GM19043 (cell line): ENCODE data around the gene MLYCD.
A peak's percentile ranks its signal among the peaks of the same experiment; 100 is the strongest.
"Not testable (repeated sequence)": the region's sequence is repeated elsewhere in the genome, so short reads cannot be mapped to it uniquely, and the experiment has no call there.

Experiments
- ATAC-seq: cut with Tn5 transposase; IDR thresholded peaks from one replicate; pipeline ENCODE4 v1.9.1; 2021; ENCODE audit warnings: low read depth; ENCODE audit not compliant: unreplicated experiment

The MLYCD gene

GRCh38 chr16:83939266-83939855, 40.4 kb downstream of the MLYCD start:
- no peak for ATAC-seq

- no peak for ATAC-seq
These were observed 41.2 kb downstream of the MLYCD start for GRCh38 chr16:83940119-83940518.

- no peak for ATAC-seq
These were observed 41.9 kb downstream of the MLYCD start for GRCh38 chr16:83940630-83941378.

DNA sequence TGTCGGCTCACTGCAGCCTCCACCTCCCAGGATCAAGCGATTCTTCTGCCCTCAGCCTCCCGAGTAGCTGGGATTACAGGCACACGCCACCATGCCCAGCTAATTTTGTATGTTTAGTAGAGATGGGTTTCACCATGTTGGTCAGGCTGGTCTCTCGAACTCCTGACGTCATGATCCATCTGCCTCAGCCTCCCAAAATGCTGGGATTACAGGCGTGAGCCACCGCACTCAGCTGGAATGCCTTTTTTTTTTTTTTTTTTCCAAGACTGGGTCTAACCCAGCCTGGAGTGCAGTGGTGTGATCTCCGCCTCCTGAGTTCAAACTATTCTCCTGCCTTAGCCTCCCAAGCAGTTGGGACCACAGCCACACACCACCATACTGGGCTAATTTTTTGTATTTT, 42.6 kb downstream of the MLYCD start:
- ATAC-seq, result not testable (repeated sequence)

GRCh38 chr16:83942074-83942473, 43.2 kb downstream of the MLYCD start:
- ATAC-seq, result no peak

- ATAC-seq, result no peak
These were observed 44.0 kb downstream of the MLYCD start for GRCh38 chr16:83942815-83943515.

GRCh38 chr16:83943516-83944050, 44.7 kb downstream of the MLYCD start:
- ATAC-seq, result no peak

- no peak for ATAC-seq
These were observed 46.7 kb downstream of the MLYCD start for GRCh38 chr16:83945587-83945986.

- ATAC-seq, result no peak
These were observed 47.4 kb downstream of the MLYCD start for GRCh38 chr16:83946154-83946780.

GRCh38 chr16:83946781-83947566, 48.1 kb downstream of the MLYCD start:
- ATAC-seq, result no peak

- no peak for ATAC-seq
These were observed 48.8 kb downstream of the MLYCD start for GRCh38 chr16:83947642-83948234.

DNA sequence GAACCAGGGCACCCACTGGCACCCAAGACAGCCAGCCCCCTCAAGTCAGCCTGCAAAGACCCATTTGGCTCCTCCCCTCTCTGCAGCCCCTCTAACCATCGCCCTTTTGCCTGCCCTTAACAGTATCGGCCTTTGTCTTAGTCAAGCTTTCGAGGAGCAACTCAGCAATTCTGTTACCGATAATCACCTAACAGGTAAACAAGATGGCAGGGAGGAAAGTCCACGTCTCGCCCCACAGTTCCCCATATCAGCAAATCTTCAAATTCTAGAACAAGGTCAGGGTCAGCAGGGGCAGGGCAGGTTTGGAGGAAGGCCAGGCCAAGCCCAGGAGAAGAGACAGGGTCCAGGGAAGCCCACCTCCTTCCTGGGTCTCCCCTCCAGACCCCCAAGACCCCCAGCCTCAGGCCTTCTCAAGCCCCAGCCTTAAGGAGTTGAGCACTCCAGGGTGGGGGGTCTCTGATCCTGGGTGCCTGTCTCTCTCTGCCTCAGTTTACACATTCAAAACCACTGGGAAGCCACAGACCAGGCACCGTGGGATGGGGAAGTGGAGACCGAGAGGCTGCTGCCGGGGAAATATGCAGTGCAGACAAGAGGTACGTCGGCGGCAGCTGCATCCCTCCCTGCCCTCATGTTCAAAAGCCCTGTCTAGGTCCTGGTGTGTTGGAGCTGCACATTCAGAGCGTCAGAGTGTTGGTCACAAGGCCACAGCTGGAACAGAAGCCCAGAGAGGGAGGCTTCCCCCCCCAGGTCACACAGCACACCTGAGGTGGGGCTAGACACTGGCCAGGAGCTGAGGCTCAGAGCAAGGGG, 50.2 kb downstream of the MLYCD start:
- ATAC-seq, result no peak

DNA sequence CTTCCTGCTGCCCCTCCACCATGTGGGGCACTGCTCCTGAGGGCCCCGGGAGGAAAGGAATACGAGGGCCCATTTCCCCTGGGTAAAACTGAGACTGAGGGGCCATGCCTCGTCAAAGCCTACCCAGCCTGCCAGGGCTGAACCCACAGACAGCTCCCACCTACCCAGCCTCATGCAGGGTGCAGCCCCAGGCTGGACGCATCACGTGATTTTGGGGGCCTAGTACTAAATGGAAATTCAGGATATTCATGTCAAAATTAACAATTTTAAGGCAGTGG, 50.7 kb downstream of the MLYCD start:
- no peak for ATAC-seq

GRCh38 chr16:83950862-83951399, 52.0 kb downstream of the MLYCD start:
- not testable (repeated sequence) for ATAC-seq

DNA sequence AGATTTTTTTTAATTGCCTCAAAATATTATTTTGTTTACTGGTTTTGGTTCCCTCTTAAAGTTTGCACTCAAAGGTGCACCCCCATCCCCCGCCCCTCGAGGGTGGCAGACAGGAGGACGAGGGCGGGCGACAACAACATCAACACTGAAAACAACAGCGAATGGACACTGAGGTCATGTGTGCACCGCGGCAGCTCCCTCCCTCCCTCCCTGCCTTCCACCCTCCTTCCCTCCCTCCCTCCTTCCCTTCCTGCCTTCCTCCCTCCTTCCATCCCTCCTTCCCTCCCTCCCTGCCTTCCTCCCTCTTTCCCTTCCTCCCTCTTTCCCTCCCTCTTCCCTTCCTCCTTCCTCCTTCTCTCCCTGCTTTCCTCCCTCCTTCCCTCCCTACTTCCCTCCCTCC, 52.6 kb downstream of the MLYCD start:
- no peak for ATAC-seq

GRCh38 chr16:83952587-83952939, 53.6 kb downstream of the MLYCD start:
- no peak for ATAC-seq

DNA sequence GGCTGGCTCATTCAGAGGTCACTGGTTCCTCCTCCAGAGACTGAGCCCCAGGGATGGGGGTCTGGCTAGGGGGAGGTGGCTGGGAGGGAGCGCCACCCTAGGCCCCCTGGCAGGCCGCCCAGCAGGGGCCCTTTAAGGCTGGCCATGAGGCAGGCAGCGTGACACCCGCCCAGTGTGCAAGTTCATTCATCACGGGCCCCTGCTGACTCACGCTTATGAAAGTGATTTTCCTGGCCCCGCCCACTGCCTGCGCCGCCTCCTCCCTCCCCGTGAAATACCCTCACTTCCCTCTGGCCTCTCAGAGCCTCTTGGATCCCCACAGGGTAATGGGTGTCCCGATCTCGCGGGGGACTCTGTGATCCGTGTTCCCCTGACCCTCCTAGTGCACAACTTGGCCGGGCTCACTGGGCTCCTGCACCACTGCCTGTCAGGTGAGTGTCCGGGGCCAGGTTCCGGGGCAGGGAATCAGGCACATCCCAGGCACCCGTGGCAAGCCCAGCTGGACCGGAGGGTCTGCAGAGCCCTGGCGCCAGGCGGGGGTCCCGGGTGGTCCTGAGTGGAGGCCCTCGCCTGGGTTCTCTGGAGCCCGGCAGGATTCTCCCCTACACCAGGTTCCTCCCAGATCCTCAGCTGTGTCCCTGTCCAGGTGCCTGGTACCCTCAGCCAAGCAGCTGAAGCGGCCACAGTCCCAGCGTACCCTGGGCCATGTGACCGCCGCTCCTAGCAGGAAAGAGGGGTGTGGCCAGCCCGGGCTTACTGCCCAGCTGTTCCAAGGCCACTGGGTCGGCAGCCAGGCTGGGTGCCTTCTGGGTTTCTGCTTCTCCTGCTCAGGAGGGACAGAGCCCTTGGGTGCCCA, 54.3 kb downstream of the MLYCD start, which contains the start of gene OSGIN1:
Gene OSGIN1 (plus strand): TSS at position 301 of the 856 bp plus-strand sequence. CDS start 4,432 bp downstream, outside the sequence.
- ATAC-seq, result peak; percentile 92
